PC-9 (cell line): ENCODE results near the gene R3HDML. TPM values are rescaled to one million over a fixed set of nuclear protein-coding genes. Genes with fewer than 3 reads are reported as not detected.
A peak's percentile ranks its signal among the peaks of the same experiment; 100 is the strongest.

Source experiments
- BruUV-seq: library from RNA; stranded (reverse); fragments of 400-500 nt; replicated peaks from 2 replicates; lab custom pipeline; 2021; lab: Mats Ljungman, UMichigan
- CTCF ChIA-PET: fragments of 300-600 bp; sonication (Branson Sonifier 250); formaldehyde crosslinking; loops from one replicate; lab custom pipeline; 2022; ENCODE audit warnings: antibody characterized with exemption; lab: Charles Lee
- POLR2A ChIA-PET: fragments of 300-600 bp; sonication (Branson Sonifier 250); formaldehyde crosslinking; loops from one replicate; lab custom pipeline; 2022; ENCODE audit warnings: antibody characterized with exemption; ENCODE audit not compliant: unreplicated experiment; lab: Charles Lee
- DNase-seq, 2 experiments: peaks; one replicate each; pipeline versions ENCODE4 v3.0.0 to v3.0.0-alpha.2; 2015 to 2022; ENCODE audit warnings: mixed read lengths in 1 of 2
- H2AFZ ChIP-seq: fragments of 200-600 bp; sonication (generic); 2 replicates; pipeline ENCODE4 v1.8.1; 2017; ENCODE audit warnings: antibody characterized with exemption
- H3F3A ChIP-seq: fragments of 200-600 bp; sonication (generic); 2 replicates; pipeline ENCODE4 v1.8.1; 2017; ENCODE audit warnings: antibody characterized with exemption, mild to moderate bottlenecking, low read depth; ENCODE audit not compliant: insufficient read depth
- H3K27ac ChIP-seq: fragments of 200-600 bp; sonication (generic); 2 replicates; pipeline ENCODE4 v1.6.1; 2016; ENCODE audit warnings: mixed run types
- H3K27me3 ChIP-seq: fragments of 200-600 bp; sonication (generic); 2 replicates; pipeline ENCODE4 v1.6.1; 2016; ENCODE audit warnings: low read depth, mixed run types; ENCODE audit not compliant: insufficient read depth
- H3K36me3 ChIP-seq: fragments of 200-600 bp; sonication (generic); 2 replicates; pipeline ENCODE4 v1.6.1; 2016; ENCODE audit warnings: low read depth, mixed run types
- H3K4me1 ChIP-seq: fragments of 200-600 bp; sonication (generic); replicated peaks from 2 replicates; pipeline ENCODE4 v1.6.1; 2016; ENCODE audit warnings: mixed run types; ENCODE audit not compliant: insufficient read depth
- H3K4me2 ChIP-seq: fragments of 200-600 bp; sonication (generic); 2 replicates; pipeline ENCODE4 v1.6.1; 2017; ENCODE audit warnings: mixed run types
- H3K4me3 ChIP-seq: fragments of 200-600 bp; sonication (generic); 2 replicates; pipeline ENCODE4 v1.6.1; 2016; ENCODE audit warnings: mixed run types
- H3K79me2 ChIP-seq: fragments of 200-600 bp; sonication (generic); 2 replicates; pipeline ENCODE4 v1.6.1; 2017; ENCODE audit warnings: low read depth, mixed run types
- H3K9me2 ChIP-seq: fragments of 200-600 bp; sonication (generic); 2 replicates; pipeline ENCODE4 v1.8.1; 2017; ENCODE audit warnings: mild to moderate bottlenecking; ENCODE audit not compliant: insufficient read depth
- H3K9me3 ChIP-seq: fragments of 200-600 bp; sonication (generic); 2 replicates; pipeline ENCODE4 v1.8.1; 2016; ENCODE audit warnings: low read depth; ENCODE audit not compliant: insufficient read depth
- H4K20me1 ChIP-seq: fragments of 200-600 bp; sonication (generic); 2 replicates; pipeline ENCODE4 v1.8.1; 2017; ENCODE audit not compliant: insufficient read depth
- EZH2 ChIP-seq: fragments of 200-600 bp; sonication (generic); IDR thresholded peaks from 2 replicates; pipeline ENCODE4 v1.8.0; 2017; ENCODE audit warnings: antibody characterized with exemption, low read depth
- intact Hi-C: fragments of 100-400 bp; cut with micrococcal nuclease; formaldehyde crosslinking; loops from one replicate; pipeline ENCODE4 v1.10.0; 2022; ENCODE audit not compliant: unreplicated experiment
- total RNA-seq: library from RNA; stranded (reverse); gene quantifications from 2 replicates; pipeline ENCODE4 v1.2.3, GENCODE V29; 2021
- TF ChIP-seq, protein P1 (sequence below): fragments of 200-600 bp; sonication (generic); conservative IDR thresholded peaks from 2 replicates; pipeline ENCODE4 v1.6.1; 2017; ENCODE audit warnings: mixed run types, antibody characterized with exemption, mild to moderate bottlenecking, moderate library complexity

Gene R3HDML
- total RNA-seq, 1 experiment from 2014 or later: not detected

GRCh38 chr20:44398335-44398734 is 61.5 kb downstream of the R3HDML start:
- H3K4me2 ChIP-seq: no peak overlapping the region
- no peaks in the 10 kb centered on the region for H3K36me3 ChIP-seq
- DNase-seq: peak in 1 of 2 experiments; percentile 89
- BruUV-seq: no TSS peak
- no peaks in the 10 kb centered on the region; the same call in 1 of the 2 replicates for H3K27me3 ChIP-seq
- H2AFZ ChIP-seq: no peak overlapping the region
- no peaks in the 10 kb centered on the region for H3K9me2 ChIP-seq
- TF ChIP-seq, protein P1, sequence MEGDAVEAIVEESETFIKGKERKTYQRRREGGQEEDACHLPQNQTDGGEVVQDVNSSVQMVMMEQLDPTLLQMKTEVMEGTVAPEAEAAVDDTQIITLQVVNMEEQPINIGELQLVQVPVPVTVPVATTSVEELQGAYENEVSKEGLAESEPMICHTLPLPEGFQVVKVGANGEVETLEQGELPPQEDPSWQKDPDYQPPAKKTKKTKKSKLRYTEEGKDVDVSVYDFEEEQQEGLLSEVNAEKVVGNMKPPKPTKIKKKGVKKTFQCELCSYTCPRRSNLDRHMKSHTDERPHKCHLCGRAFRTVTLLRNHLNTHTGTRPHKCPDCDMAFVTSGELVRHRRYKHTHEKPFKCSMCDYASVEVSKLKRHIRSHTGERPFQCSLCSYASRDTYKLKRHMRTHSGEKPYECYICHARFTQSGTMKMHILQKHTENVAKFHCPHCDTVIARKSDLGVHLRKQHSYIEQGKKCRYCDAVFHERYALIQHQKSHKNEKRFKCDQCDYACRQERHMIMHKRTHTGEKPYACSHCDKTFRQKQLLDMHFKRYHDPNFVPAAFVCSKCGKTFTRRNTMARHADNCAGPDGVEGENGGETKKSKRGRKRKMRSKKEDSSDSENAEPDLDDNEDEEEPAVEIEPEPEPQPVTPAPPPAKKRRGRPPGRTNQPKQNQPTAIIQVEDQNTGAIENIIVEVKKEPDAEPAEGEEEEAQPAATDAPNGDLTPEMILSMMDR: no peak
- no peak for TF ChIP-seq EZH2
- CTCF ChIA-PET: no interaction called here
- no peaks in the 10 kb centered on the region for H3K79me2 ChIP-seq
- no peak overlapping the region for H3K27ac ChIP-seq
- H3K4me3 ChIP-seq: no peak overlapping the region
- peaks cover 14% of the 10 kb centered on the region for H3K4me1 ChIP-seq
- intact Hi-C loops: no loop called here
- H4K20me1 ChIP-seq: no peaks in the 10 kb centered on the region
- H3F3A ChIP-seq: peaks cover 12% of the 10 kb centered on the region; the same call in 1 of the 2 replicates
- H3K9me3 ChIP-seq: no peaks in the 10 kb centered on the region
- POLR2A ChIA-PET: interaction anchor here (0.6 kb wide), 1 partner anchor 74 kb away, joined by 3 read pairs; no protein-coding TSS in a partner anchor

- POLR2A ChIA-PET: no interaction called here
- Histone ChIP-seq H3K9me3 (no peaks in the 10 kb centered on the region), H3K36me3 (no peaks in the 10 kb centered on the region), H3K4me1 (peaks cover 14% of the 10 kb centered on the region), H4K20me1 (no peaks in the 10 kb centered on the region), H3F3A (peaks cover 12% of the 10 kb centered on the region; the same call in 1 of the 2 replicates), H2AFZ (no peak overlapping the region), H3K27ac (no peak overlapping the region), H3K27me3 (no peaks in the 10 kb centered on the region; the same call in 1 of the 2 replicates), H3K9me2 (no peaks in the 10 kb centered on the region), H3K79me2 (no peaks in the 10 kb centered on the region), H3K4me3 (no peak overlapping the region), H3K4me2 (no peak overlapping the region)
- CTCF ChIA-PET: interaction anchor here (0.7 kb wide), 1 partner anchor 59 kb away, joined by 3 read pairs; no protein-coding TSS in a partner anchor
- BruUV-seq: no TSS peak
- intact Hi-C loops: no loop called here
- TF ChIP-seq, protein P1: no peak
- no peak for TF ChIP-seq EZH2
- DNase-seq: no peak
Measured at GRCh38 chr20:44399446-44399845, 62.6 kb downstream of the R3HDML start.

DNA sequence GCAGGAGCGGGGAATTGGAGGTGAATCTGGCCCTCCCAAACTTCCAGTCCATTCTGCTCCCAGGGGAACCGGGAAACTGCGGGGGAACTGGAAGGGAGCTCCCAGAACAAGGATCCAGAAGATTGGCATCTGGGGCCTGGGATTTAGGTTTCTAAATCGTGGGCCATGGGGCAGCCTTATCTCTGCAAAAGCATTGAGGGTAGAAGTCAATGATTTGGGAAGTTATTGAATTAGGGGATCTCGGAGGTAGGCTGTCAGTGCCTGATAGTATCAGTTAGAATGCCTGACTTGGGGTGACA is 63.8 kb downstream of the R3HDML start:
- CTCF ChIA-PET: no interaction called here
- no peaks in the 10 kb centered on the region; the same call in 1 of the 2 replicates for H3K27me3 ChIP-seq
- H3K9me3 ChIP-seq: no peaks in the 10 kb centered on the region
- H3K9me2 ChIP-seq: no peaks in the 10 kb centered on the region
- H3K36me3 ChIP-seq: no peaks in the 10 kb centered on the region
- BruUV-seq: no TSS peak
- DNase-seq: no peak
- no peaks in the 10 kb centered on the region for H4K20me1 ChIP-seq
- no peak overlapping the region for H2AFZ ChIP-seq
- H3K4me2 ChIP-seq: 0 out of 2 replicates have a peak overlapping the region, but pooled peaks have one; percentile 9
- peaks cover 16% of the 10 kb centered on the region; the same call in 1 of the 2 replicates for H3F3A ChIP-seq
- POLR2A ChIA-PET: no interaction called here
- H3K4me3 ChIP-seq: no peak overlapping the region
- no peaks in the 10 kb centered on the region for H3K79me2 ChIP-seq
- intact Hi-C loops: no loop called here
- peaks cover 14% of the 10 kb centered on the region for H3K4me1 ChIP-seq
- no peak overlapping the region for H3K27ac ChIP-seq
- TF ChIP-seq, protein P1: no peak

Other genes with a start within 250 kb of the R3HDML start
- 41.1 and 58.8 TPM in 2 replicates for gene JPH2, start 149.9 kb upstream of the R3HDML start, total RNA-seq
- 113 and 136 TPM in 2 replicates for gene OSER1, start 126.3 kb upstream of the R3HDML start, total RNA-seq
- gene GDAP1L1, start 89.7 kb upstream of the R3HDML start, total RNA-seq: not detected in 2 replicates
- 6.1 and 7.4 TPM in 2 replicates for gene FITM2, start 25.8 kb upstream of the R3HDML start, total RNA-seq
- gene HNF4A, start 18.7 kb downstream of the R3HDML start, total RNA-seq: 0.13 and 0.58 TPM in 2 replicates
- gene TTPAL, start 138.8 kb downstream of the R3HDML start, total RNA-seq: 28.5 and 31.3 TPM in 2 replicates
- 76.0 and 110 TPM in 2 replicates for gene SERINC3, start 185.0 kb downstream of the R3HDML start, total RNA-seq
- gene PKIG, start 245.5 kb downstream of the R3HDML start, total RNA-seq: 41.9 and 50.1 TPM in 2 replicates